AG04449 (cell line): ENCODE data around the gene POLE2.
"Not testable (repeated sequence)": the region's sequence is repeated elsewhere in the genome, so short reads cannot be mapped to it uniquely, and the experiment has no call there.

Experiments
- CTCF ChIA-PET: fragments of 350-600 bp; formaldehyde crosslinking; extraction: SDS; loops from one replicate; lab custom pipeline; 2021; ENCODE audit warnings: antibody characterized with exemption; lab: Yijun Ruan, JAX
- POLR2A ChIA-PET: fragments of 400-600, 350-600 bp; formaldehyde crosslinking; extraction: SDS; loops from one replicate; lab custom pipeline; 2020; ENCODE audit warnings: antibody characterized with exemption, inconsistent platforms; lab: Yijun Ruan, JAX
- DNase-seq: peaks from one replicate; pipeline ENCODE4 v3.0.0-alpha.2; 2010; ENCODE audit warnings: low read depth, low spot score
- H3K4me3 ChIP-seq: 2 replicates; pipeline ENCODE4 v1.5.1; 2011; ENCODE audit warnings: low read depth, mild to moderate bottlenecking, control low read depth, low read length
- CTCF ChIP-seq: IDR thresholded peaks from one replicate; pipeline ENCODE4 v1.5.1; 2011; ENCODE audit warnings: mild to moderate bottlenecking, moderate library complexity, low read length, control low read depth, inconsistent platforms; ENCODE audit not compliant: insufficient read depth; ENCODE audit errors: missing control alignments

Gene POLE2

GRCh38 chr14:49687942-49688700 lies at the start of gene POLE2:
Gene POLE2, minus strand, starts transcription at chr14:49688214. Its CDS starts 11 bp downstream, at chr14:49688203.
- TF ChIP-seq CTCF: no peak
- POLR2A ChIA-PET: interaction anchor here (1.6 kb wide), 1 partner anchor 80 kb away, joined by 5 read pairs; the partner anchor contains the start of gene KLHDC2
- DNase-seq: no peak
- peak within 1 kb of the TSS; percentile 77 for H3K4me3 ChIP-seq
- CTCF ChIA-PET: interaction anchor here (0.9 to 1.3 kb wide), 2 partner anchors 8 to 227 kb away, joined by 3 to 4 read pairs; no protein-coding TSS in a partner anchor

- POLR2A ChIA-PET, DNase-seq, H3K4me3 ChIP-seq, CTCF ChIA-PET: not testable (repeated sequence)
Observed at GRCh38 chr14:49735669-49736068, 47.7 kb upstream of the POLE2 start.

- POLR2A ChIA-PET: no interaction called here
- CTCF ChIA-PET: no interaction called here
- no peak for TF ChIP-seq CTCF
- no peak overlapping the region for H3K4me3 ChIP-seq
- no peak for DNase-seq
Observed at GRCh38 chr14:49733836-49734235, 45.8 kb upstream of the POLE2 start.

GRCh38 chr14:49732896-49733295 lies 44.9 kb upstream of the POLE2 start:
- no peak for DNase-seq
- ChIA-PET POLR2A (no interaction called here), CTCF (no interaction called here)
- TF ChIP-seq CTCF: no peak
- H3K4me3 ChIP-seq: no peak overlapping the region

GRCh38 chr14:49727171-49727570 lies 39.2 kb upstream of the POLE2 start:
- DNase-seq: no peak
- H3K4me3 ChIP-seq: no peak overlapping the region
- POLR2A ChIA-PET: no interaction called here
- TF ChIP-seq CTCF: no peak
- CTCF ChIA-PET: no interaction called here

GRCh38 chr14:49721733-49722435 lies 33.9 kb upstream of the POLE2 start:
- DNase-seq, H3K4me3 ChIP-seq, POLR2A ChIA-PET, CTCF ChIA-PET: not testable (repeated sequence)

- POLR2A ChIA-PET: no interaction called here
- no peak for TF ChIP-seq CTCF
- CTCF ChIA-PET: no interaction called here
Observed at GRCh38 chr14:49720744-49721143, 32.7 kb upstream of the POLE2 start.

GRCh38 chr14:49710993-49711392 lies 23.0 kb upstream of the POLE2 start:
- CTCF ChIA-PET, H3K4me3 ChIP-seq, DNase-seq: not testable (repeated sequence)
- POLR2A ChIA-PET: interaction anchor here (0.7 kb wide), 1 partner anchor 17 kb away, joined by 3 read pairs; no protein-coding TSS in a partner anchor

More at GRCh38 chr14:49720744-49721143, 32.7 kb upstream of the POLE2 start:
- DNase-seq: no peak
- H3K4me3 ChIP-seq: no peak overlapping the region

GRCh38 chr14:49704471-49704870 lies 16.5 kb upstream of the POLE2 start:
- H3K4me3 ChIP-seq, POLR2A ChIA-PET, DNase-seq: not testable (repeated sequence)
- CTCF ChIA-PET: interaction anchor here (1.3 kb wide), 1 partner anchor 11 kb away, joined by 3 read pairs; no protein-coding TSS in a partner anchor
